Measurements from ENCODE around the gene SMIM3.

GRCh38 chr5:150780187-150780692 lies 1.7 kb downstream of the SMIM3 start:
- no peak for TF ChIP-seq CTCF (IDR thresholded peaks at IDR 0.05)
- no peak for TF ChIP-seq POLR2A (IDR thresholded peaks at IDR 0.05)
